ENCODE results near the gene MUC21.

Gene MUC21

GRCh38 chr6:30948811-30949210 lies 34.7 kb upstream of the MUC21 start:
- Histone ChIP-seq H3K36me3 (ENCODE audit: control insufficient read depth, insufficient read depth, low read length) (no peaks in the 10 kb centered on the region), H3K4me3 (replicated peaks; ENCODE audit: low read depth, low read length) (no peak overlapping the region), H3K27me3 (replicated peaks; ENCODE audit: control insufficient read depth, insufficient read depth, low read length) (no peaks in the 10 kb centered on the region)
- no peak for DNase-seq (ENCODE audit: extremely low read depth, insufficient read length)
- no peak for TF ChIP-seq CTCF (IDR thresholded peaks at IDR 0.05; ENCODE audit: insufficient read depth, low read length, poor library complexity, severe bottlenecking)

- H3K27me3 ChIP-seq (replicated peaks; ENCODE audit: control insufficient read depth, insufficient read depth, low read length): no peaks in the 10 kb centered on the region
- no peak overlapping the region for H3K4me3 ChIP-seq (replicated peaks; ENCODE audit: low read depth, low read length)
- no peaks in the 10 kb centered on the region for H3K36me3 ChIP-seq (ENCODE audit: control insufficient read depth, insufficient read depth, low read length)
- no peak for TF ChIP-seq CTCF (IDR thresholded peaks at IDR 0.05; ENCODE audit: insufficient read depth, low read length, poor library complexity, severe bottlenecking)
- DNase-seq (ENCODE audit: extremely low read depth, insufficient read length): peak; percentile 30
These were observed 31.5 kb upstream of the MUC21 start for GRCh38 chr6:30951907-30952469.

- Histone ChIP-seq H3K36me3 (ENCODE audit: control insufficient read depth, insufficient read depth, low read length) (no peaks in the 10 kb centered on the region), H3K4me3 (replicated peaks; ENCODE audit: low read depth, low read length) (peak overlapping the region; percentile 54), H3K27me3 (replicated peaks; ENCODE audit: control insufficient read depth, insufficient read depth, low read length) (no peaks in the 10 kb centered on the region)
- TF ChIP-seq CTCF (IDR thresholded peaks at IDR 0.05; ENCODE audit: insufficient read depth, low read length, poor library complexity, severe bottlenecking): no peak
- no peak for DNase-seq (ENCODE audit: extremely low read depth, insufficient read length)
These were observed 28.7 kb upstream of the MUC21 start for GRCh38 chr6:30954631-30955366.

- Histone ChIP-seq H3K27me3 (replicated peaks; ENCODE audit: control insufficient read depth, insufficient read depth, low read length) (no peaks in the 10 kb centered on the region), H3K4me3 (replicated peaks; ENCODE audit: low read depth, low read length) (peak overlapping the region; percentile 54), H3K36me3 (ENCODE audit: control insufficient read depth, insufficient read depth, low read length) (no peaks in the 10 kb centered on the region)
- TF ChIP-seq CTCF (IDR thresholded peaks at IDR 0.05; ENCODE audit: insufficient read depth, low read length, poor library complexity, severe bottlenecking): no peak
- peak; percentile 92 for DNase-seq (ENCODE audit: extremely low read depth, insufficient read length)
These were observed 28.0 kb upstream of the MUC21 start for GRCh38 chr6:30955367-30956042.

DNA sequence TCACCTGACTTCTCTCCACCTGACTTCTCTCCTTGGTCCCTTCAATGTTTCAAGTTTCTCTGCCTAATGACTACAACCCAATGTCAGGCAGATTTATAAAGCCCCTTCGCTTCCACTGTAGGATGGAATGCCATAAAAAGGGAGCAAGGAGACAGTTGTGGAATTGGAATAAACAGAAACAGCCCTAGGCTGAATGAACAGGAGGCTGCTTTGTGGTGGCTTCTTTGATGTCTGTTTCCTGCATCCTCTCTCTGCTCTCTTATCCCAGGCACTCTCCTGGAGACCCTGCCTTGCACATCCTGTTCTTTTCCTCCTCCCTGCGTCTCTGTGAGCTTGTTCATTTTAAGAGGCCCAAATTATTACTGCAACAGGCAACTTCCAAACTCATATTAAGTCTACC lies 25.8 kb upstream of the MUC21 start:
- TF ChIP-seq CTCF (IDR thresholded peaks at IDR 0.05; ENCODE audit: insufficient read depth, low read length, poor library complexity, severe bottlenecking): no peak

More for the DNA sequence above, 25.8 kb upstream of the MUC21 start:
- H3K4me3 ChIP-seq (replicated peaks; ENCODE audit: low read depth, low read length): no peak overlapping the region
- no peak for DNase-seq (ENCODE audit: extremely low read depth, insufficient read length)
- no peaks in the 10 kb centered on the region for H3K27me3 ChIP-seq (replicated peaks; ENCODE audit: control insufficient read depth, insufficient read depth, low read length)
- no peaks in the 10 kb centered on the region for H3K36me3 ChIP-seq (ENCODE audit: control insufficient read depth, insufficient read depth, low read length)
